Stimulated activated CD8-positive, alpha-beta memory T cell treated with anti-CD3 and anti-CD28 coated beads, Interleukin-2, amount 100 ng/mL, for 1 hour (primary cell): Measurements from ENCODE around the gene NFKBIE.

Experiments
- DNase-seq, 2 donors: peaks; one replicate each; pipeline ENCODE4 v3.0.0-alpha.2; 2020; ENCODE audit warnings: low read depth in 2 of 2

The NFKBIE gene

GRCh38 chr6:44272999-44273566 is 7.7 kb upstream of the NFKBIE start:
- no peak for DNase-seq

- DNase-seq, result no peak
These were observed 7.2 kb upstream of the NFKBIE start for GRCh38 chr6:44272529-44272928.

- DNase-seq, result no peak
These were observed 6.6 kb upstream of the NFKBIE start for GRCh38 chr6:44271914-44272313.

- DNase-seq, result no peak
These were observed 6.0 kb upstream of the NFKBIE start for GRCh38 chr6:44271406-44271723.

GRCh38 chr6:44270526-44271405 is 5.4 kb upstream of the NFKBIE start:
- DNase-seq, result no peak

- no peak for DNase-seq
These were observed 4.7 kb upstream of the NFKBIE start, which contains the start of gene TMEM151B for GRCh38 chr6:44269921-44270525. TSS of gene TMEM151B (plus strand) at chr6:44270450. CDS start at chr6:44270743, 293 bp downstream.

- DNase-seq, result no peak
These were observed 4.0 kb upstream of the NFKBIE start for GRCh38 chr6:44269178-44269920.

GRCh38 chr6:44268095-44268628 is 2.8 kb upstream of the NFKBIE start:
- no peak for DNase-seq

GRCh38 chr6:44267252-44267651 is 1.9 kb upstream of the NFKBIE start:
- DNase-seq, result no peak

- DNase-seq, result no peak
These were observed 996 bp upstream of the NFKBIE start for GRCh38 chr6:44266347-44266746.

- no peak for DNase-seq
These were observed 427 bp upstream of the NFKBIE start for GRCh38 chr6:44265722-44266233.

GRCh38 chr6:44264154-44265006 is 971 bp downstream of the NFKBIE start:
- no peak for DNase-seq

- no peak for DNase-seq
These were observed 1.8 kb downstream of the NFKBIE start for GRCh38 chr6:44263354-44264100.

GRCh38 chr6:44262467-44263353 is 2.6 kb downstream of the NFKBIE start:
- no peak for DNase-seq

GRCh38 chr6:44261581-44261980 is 3.8 kb downstream of the NFKBIE start:
- no peak for DNase-seq

- no peak for DNase-seq
These were observed 4.7 kb downstream of the NFKBIE start for GRCh38 chr6:44260451-44261297.

GRCh38 chr6:44260011-44260410 is 5.3 kb downstream of the NFKBIE start:
- DNase-seq, result no peak

GRCh38 chr6:44258921-44259320 is 6.4 kb downstream of the NFKBIE start:
- DNase-seq, result no peak
